WTC11 (cell line): ENCODE data around the gene RYR1. TPM values are rescaled to one million over a fixed set of nuclear protein-coding genes. Genes with fewer than 3 reads are reported as not detected.

Experiments used
- ATAC-seq: fragments of 200-7000 bp; cut with Tn5 transposase; 2 replicates; pipeline ENCODE4 v1.10.0; 2021; ENCODE audit warnings: mild to moderate bottlenecking, moderate library complexity
- CTCF ChIA-PET: fragments of 300-600 bp; sonication (Branson Sonifier 250); formaldehyde crosslinking; loops from one replicate; lab custom pipeline; 2021; ENCODE audit warnings: antibody characterized with exemption; lab: Charles Lee
- POLR2A ChIA-PET: fragments of 350-600 bp; sonication (Branson Sonifier 250); formaldehyde crosslinking; loops from one replicate; lab custom pipeline; 2021; ENCODE audit warnings: antibody characterized with exemption; lab: Charles Lee
- DNase-seq: peaks from one replicate; pipeline ENCODE4 v3.0.0; 2021; ENCODE audit warnings: low spot score
- H3K27ac Mint-ChIP-seq: 2 replicates; pipeline ENCODE4 v1.8.0; 2021; ENCODE audit warnings: mixed read lengths
- H3K27me3 Mint-ChIP-seq: 2 replicates; pipeline ENCODE4 v1.8.0; 2021; ENCODE audit warnings: low read depth, mild to moderate bottlenecking, moderate library complexity, mixed read lengths
- H3K36me3 Mint-ChIP-seq: 2 replicates; pipeline ENCODE4 v1.8.0; 2021; ENCODE audit warnings: mixed read lengths
- H3K4me1 Mint-ChIP-seq: 2 replicates; pipeline ENCODE4 v1.8.0; 2022; ENCODE audit warnings: mixed read lengths
- H3K4me3 Mint-ChIP-seq: 2 replicates; pipeline ENCODE4 v1.8.0; 2021; ENCODE audit warnings: mild to moderate bottlenecking, moderate library complexity, mixed read lengths
- H3K9me3 Mint-ChIP-seq: 2 replicates; pipeline ENCODE4 v1.8.0; 2021; ENCODE audit warnings: mixed read lengths
- CREB1 ChIP-seq: sonication (generic); formaldehyde crosslinking; IDR thresholded peaks from 2 replicates; pipeline ENCODE4 v1.8.0; 2023; ENCODE audit warnings: mild to moderate bottlenecking, missing genetic modification reagents
- CREM ChIP-seq: sonication (generic); formaldehyde crosslinking; IDR thresholded peaks from 2 replicates; pipeline ENCODE4 v1.8.1; 2022; ENCODE audit warnings: mild to moderate bottlenecking, missing genetic modification reagents, moderate library complexity
- ELF4 ChIP-seq: sonication (generic); formaldehyde crosslinking; IDR thresholded peaks from 2 replicates; pipeline ENCODE4 v1.8.1; 2022; ENCODE audit warnings: low read depth, mild to moderate bottlenecking, moderate library complexity, missing genetic modification reagents
- FOXP1 ChIP-seq: sonication (generic); formaldehyde crosslinking; IDR thresholded peaks from 2 replicates; pipeline ENCODE4 v1.8.0; 2022; ENCODE audit warnings: missing genetic modification reagents, mild to moderate bottlenecking, moderate library complexity, borderline replicate concordance
- OVOL2 ChIP-seq: fragments of 250-450 bp; sonication (Bioruptor Pico); IDR thresholded peaks from 2 replicates; pipeline ENCODE4 v1.9.0; 2021; ENCODE audit warnings: mild to moderate bottlenecking, borderline replicate concordance
- RORB ChIP-seq: fragments of 250-450 bp; sonication (Bioruptor Pico); IDR thresholded peaks from 2 replicates; pipeline ENCODE4 v1.9.0; 2021; ENCODE audit warnings: mild to moderate bottlenecking
- ZNF232 ChIP-seq: sonication (generic); formaldehyde crosslinking; IDR thresholded peaks from 2 replicates; pipeline ENCODE4 v1.8.0; 2022; ENCODE audit warnings: mild to moderate bottlenecking, missing genetic modification reagents
- ZNF532 ChIP-seq: fragments of 250-450 bp; sonication (Bioruptor Pico); IDR thresholded peaks from 2 replicates; pipeline ENCODE4 v1.9.0; 2021; ENCODE audit warnings: mild to moderate bottlenecking, borderline replicate concordance
- total RNA-seq: library from RNA; stranded (reverse); gene quantifications from 3 replicates; pipeline ENCODE4 v1.2.3, GENCODE V29; 2021
- TF ChIP-seq, protein P1 (sequence below): sonication (generic); formaldehyde crosslinking; IDR thresholded peaks from 2 replicates; pipeline ENCODE4 v1.8.0; 2022; ENCODE audit warnings: missing genetic modification reagents
- TF ChIP-seq, protein P2 (sequence below): fragments of 200-600 bp; IDR thresholded peaks from 2 replicates; pipeline ENCODE4 v1.8.0; 2022; ENCODE audit warnings: antibody characterized with exemption
- TF ChIP-seq, protein P3 (sequence below): fragments of 250-450 bp; sonication (Bioruptor Pico); IDR thresholded peaks from 2 replicates; pipeline ENCODE4 v2.1.2; 2022; ENCODE audit warnings: mild to moderate bottlenecking, moderate library complexity
- TF ChIP-seq, protein P4 (sequence below): sonication (generic); formaldehyde crosslinking; IDR thresholded peaks from 2 replicates; pipeline ENCODE4 v1.8.1; 2023; ENCODE audit warnings: mild to moderate bottlenecking, missing genetic modification reagents

The RYR1 gene
- total RNA-seq, 1 experiment from 2014 or later, result 24.2 TPM

DNA sequence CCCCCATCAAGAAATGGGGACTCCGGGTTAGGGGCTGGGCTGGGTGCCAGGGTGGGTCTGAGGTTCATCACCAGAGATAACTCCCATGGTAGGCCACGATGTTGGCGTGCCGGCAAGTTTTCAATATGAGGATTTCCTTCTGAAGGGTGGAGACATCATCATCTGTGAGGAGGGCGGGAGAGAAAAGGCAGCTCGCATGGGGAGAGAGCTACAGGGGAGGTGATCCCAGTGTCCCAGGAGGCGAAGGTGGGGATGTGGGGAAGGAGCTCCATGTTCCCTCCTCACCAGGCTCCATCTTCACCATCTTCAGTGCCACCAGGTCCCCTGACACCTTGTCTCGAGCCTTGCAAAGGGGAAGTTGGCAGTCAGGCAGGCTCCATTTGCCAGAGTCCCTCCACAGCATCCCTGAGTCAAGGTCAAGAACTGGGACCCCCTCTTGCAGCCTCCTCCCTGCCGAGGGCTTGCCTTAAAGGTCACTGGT lies 183.8 kb downstream of the RYR1 start (continued):
- TF ChIP-seq, protein P1, sequence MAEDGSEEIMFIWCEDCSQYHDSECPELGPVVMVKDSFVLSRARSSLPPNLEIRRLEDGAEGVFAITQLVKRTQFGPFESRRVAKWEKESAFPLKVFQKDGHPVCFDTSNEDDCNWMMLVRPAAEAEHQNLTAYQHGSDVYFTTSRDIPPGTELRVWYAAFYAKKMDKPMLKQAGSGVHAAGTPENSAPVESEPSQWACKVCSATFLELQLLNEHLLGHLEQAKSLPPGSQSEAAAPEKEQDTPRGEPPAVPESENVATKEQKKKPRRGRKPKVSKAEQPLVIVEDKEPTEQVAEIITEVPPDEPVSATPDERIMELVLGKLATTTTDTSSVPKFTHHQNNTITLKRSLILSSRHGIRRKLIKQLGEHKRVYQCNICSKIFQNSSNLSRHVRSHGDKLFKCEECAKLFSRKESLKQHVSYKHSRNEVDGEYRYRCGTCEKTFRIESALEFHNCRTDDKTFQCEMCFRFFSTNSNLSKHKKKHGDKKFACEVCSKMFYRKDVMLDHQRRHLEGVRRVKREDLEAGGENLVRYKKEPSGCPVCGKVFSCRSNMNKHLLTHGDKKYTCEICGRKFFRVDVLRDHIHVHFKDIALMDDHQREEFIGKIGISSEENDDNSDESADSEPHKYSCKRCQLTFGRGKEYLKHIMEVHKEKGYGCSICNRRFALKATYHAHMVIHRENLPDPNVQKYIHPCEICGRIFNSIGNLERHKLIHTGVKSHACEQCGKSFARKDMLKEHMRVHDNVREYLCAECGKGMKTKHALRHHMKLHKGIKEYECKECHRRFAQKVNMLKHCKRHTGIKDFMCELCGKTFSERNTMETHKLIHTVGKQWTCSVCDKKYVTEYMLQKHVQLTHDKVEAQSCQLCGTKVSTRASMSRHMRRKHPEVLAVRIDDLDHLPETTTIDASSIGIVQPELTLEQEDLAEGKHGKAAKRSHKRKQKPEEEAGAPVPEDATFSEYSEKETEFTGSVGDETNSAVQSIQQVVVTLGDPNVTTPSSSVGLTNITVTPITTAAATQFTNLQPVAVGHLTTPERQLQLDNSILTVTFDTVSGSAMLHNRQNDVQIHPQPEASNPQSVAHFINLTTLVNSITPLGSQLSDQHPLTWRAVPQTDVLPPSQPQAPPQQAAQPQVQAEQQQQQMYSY (CRISPR knock-in tag), result no peak
- no peak for TF ChIP-seq RORB (CRISPR knock-in tag)

DNA sequence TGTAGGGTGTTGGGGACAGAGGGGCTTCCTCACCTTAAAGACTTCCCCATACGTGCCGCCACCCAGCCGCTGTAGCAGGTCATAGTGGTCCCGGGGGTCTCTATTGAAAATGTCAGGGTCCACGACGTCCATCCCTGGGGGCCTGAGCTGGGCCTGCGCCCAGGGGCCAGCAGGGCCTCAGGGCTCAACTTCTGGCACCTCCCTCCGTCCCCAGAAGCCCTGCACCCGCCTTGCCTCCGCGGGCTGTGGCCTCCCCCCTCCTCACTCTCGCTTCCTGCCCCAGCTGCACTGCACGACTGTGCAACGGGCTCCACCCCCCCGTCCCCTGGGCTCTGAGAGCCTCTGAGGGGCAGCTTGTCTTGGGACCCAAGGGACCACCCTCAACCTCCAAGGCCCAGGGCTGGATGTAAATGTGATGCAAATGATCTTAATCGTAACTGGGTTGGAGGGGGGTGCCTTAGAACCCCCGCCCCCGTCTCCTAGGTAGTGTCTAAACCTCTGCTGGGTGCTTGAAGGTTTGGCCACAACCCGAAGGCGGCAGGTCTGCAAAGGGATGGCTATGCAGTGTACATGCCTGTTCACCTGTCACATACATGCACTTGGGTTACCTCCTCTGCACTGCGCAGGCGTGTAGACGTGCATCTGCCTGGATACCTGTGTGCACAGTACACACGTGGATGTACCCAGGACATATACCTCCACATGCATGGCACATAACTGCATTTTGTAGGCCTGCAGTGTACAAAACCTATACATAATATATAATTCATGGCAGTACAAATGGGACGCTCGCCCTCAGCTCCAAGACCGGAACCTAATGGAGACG lies 184.5 kb downstream of the RYR1 start, which contains the start of gene MAP4K1:
Gene MAP4K1, minus strand, starts transcription at position 190 of the 826 bp plus-strand sequence. Its CDS starts 58 bp downstream, at position 132.
- no peaks in the 10 kb centered on the region for H3K9me3 Mint-ChIP-seq
- no peaks in the 10 kb centered on the region; the same call in 1 of the 2 replicates for H3K27me3 Mint-ChIP-seq
- H3K4me1 Mint-ChIP-seq, result peaks cover 42% of the 10 kb centered on the region
- TF ChIP-seq CREM (CRISPR knock-in tag), result 0 out of 2 replicates have a peak, but pooled peaks have one; percentile 10
- no peak for TF ChIP-seq FOXP1 (CRISPR knock-in tag)
- CTCF ChIA-PET, result interaction anchor here (0.6 to 2.4 kb wide), 19 partner anchors 17 to 358 kb away, joined by 3 to 32 read pairs (median 5); partner anchors contain the start of genes ACTN4, FAM98C, MRPS12 and SARS2
- peaks cover 29% of the 10 kb centered on the region for H3K36me3 Mint-ChIP-seq
- peak within 1 kb of the TSS; percentile 100 for H3K4me3 Mint-ChIP-seq
- peak; percentile 8 for ATAC-seq
- DNase-seq, result peak; percentile 26
- H3K27ac Mint-ChIP-seq, result peak within 1 kb of the TSS; percentile 99
- POLR2A ChIA-PET, result interaction anchor here (0.5 to 2.6 kb wide), 8 partner anchors 17 to 385 kb away, joined by 3 to 28 read pairs (median 4); partner anchors contain the start of gene ACTN4

DNA sequence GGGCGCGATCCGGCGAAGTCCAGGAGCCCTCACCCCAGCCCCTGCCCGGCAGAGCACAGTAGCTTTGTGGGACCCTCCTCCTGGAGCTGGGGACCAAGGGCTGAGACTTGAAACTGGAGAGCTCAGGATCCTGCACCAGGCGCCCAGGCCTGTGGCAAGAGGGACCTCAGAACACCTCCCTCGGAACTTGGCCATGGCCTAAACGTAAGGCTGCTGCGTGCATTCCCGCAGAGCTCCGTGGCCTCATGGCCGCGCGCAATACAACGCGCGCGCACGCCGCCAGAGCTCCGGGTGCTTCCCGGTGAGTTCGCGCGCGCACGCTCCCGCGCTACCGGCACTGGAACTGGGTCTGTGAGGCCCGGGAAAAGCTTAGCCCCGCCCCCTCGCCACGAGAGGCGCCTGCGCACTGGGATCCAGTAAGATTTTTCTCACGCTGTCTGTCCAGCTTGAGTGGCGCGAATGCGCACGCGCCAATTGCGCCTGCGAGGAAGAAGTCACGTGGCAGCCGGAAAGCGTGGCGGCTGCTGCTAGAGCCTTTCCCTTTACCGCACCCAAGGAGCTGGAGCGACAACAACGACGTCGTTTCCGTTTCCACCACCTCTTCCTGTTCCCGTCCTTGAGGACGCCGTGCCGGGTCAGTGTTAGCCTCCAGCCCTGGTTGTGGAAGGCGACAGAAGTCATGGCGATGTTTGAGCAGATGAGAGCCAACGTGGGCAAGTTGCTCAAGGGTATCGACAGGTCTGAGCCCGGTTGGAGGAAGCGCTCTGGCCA lies 185.3 kb downstream of the RYR1 start, which contains the start of gene EIF3K:
Gene EIF3K, plus strand, starts transcription at position 599 of the 771 bp plus-strand sequence. Its CDS starts 81 bp downstream, at position 680.
- Mint-ChIP-seq H3K4me3 (peak within 1 kb of the TSS; percentile 100), H3K4me1 (peaks cover 45% of the 10 kb centered on the region), H3K36me3 (peaks cover 32% of the 10 kb centered on the region), H3K27me3 (no peaks in the 10 kb centered on the region; the same call in 1 of the 2 replicates), H3K27ac (peak within 1 kb of the TSS; percentile 99), H3K9me3 (no peaks in the 10 kb centered on the region)
- DNase-seq, result peak; percentile 99
- ChIA-PET POLR2A (interaction anchor here (0.5 to 2.6 kb wide), 11 partner anchors 16 to 386 kb away, joined by 3 to 28 read pairs (median 4); partner anchors contain the start of gene ACTN4), CTCF (interaction anchor here (0.6 to 2.4 kb wide), 20 partner anchors 16 to 357 kb away, joined by 3 to 32 read pairs (median 5); partner anchors contain the start of genes ACTN4, FAM98C, GGN and MRPS12)
- peak; percentile 85 for ATAC-seq
- TF ChIP-seq CREB1 (CRISPR knock-in tag), result no peak; the same call in 1 of the 2 replicates
- TF ChIP-seq, protein P2, sequence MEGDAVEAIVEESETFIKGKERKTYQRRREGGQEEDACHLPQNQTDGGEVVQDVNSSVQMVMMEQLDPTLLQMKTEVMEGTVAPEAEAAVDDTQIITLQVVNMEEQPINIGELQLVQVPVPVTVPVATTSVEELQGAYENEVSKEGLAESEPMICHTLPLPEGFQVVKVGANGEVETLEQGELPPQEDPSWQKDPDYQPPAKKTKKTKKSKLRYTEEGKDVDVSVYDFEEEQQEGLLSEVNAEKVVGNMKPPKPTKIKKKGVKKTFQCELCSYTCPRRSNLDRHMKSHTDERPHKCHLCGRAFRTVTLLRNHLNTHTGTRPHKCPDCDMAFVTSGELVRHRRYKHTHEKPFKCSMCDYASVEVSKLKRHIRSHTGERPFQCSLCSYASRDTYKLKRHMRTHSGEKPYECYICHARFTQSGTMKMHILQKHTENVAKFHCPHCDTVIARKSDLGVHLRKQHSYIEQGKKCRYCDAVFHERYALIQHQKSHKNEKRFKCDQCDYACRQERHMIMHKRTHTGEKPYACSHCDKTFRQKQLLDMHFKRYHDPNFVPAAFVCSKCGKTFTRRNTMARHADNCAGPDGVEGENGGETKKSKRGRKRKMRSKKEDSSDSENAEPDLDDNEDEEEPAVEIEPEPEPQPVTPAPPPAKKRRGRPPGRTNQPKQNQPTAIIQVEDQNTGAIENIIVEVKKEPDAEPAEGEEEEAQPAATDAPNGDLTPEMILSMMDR, result no peak
- no peak for TF ChIP-seq OVOL2 (CRISPR knock-in tag)
- TF ChIP-seq, protein P3, sequence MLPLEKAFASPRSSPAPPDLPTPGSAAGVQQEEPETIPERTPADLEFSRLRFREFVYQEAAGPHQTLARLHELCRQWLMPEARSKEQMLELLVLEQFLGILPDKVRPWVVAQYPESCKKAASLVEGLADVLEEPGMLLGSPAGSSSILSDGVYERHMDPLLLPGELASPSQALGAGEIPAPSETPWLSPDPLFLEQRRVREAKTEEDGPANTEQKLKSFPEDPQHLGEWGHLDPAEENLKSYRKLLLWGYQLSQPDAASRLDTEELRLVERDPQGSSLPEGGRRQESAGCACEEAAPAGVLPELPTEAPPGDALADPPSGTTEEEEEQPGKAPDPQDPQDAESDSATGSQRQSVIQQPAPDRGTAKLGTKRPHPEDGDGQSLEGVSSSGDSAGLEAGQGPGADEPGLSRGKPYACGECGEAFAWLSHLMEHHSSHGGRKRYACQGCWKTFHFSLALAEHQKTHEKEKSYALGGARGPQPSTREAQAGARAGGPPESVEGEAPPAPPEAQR, result no peak
- no peak for TF ChIP-seq ZNF532
- TF ChIP-seq ELF4 (CRISPR knock-in tag), result no peak
- TF ChIP-seq, protein P4, sequence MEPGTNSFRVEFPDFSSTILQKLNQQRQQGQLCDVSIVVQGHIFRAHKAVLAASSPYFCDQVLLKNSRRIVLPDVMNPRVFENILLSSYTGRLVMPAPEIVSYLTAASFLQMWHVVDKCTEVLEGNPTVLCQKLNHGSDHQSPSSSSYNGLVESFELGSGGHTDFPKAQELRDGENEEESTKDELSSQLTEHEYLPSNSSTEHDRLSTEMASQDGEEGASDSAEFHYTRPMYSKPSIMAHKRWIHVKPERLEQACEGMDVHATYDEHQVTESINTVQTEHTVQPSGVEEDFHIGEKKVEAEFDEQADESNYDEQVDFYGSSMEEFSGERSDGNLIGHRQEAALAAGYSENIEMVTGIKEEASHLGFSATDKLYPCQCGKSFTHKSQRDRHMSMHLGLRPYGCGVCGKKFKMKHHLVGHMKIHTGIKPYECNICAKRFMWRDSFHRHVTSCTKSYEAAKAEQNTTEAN, result no peak
- 0 out of 2 replicates have a peak, but pooled peaks have one; percentile 68 for TF ChIP-seq ZNF232 (CRISPR knock-in tag)
- no peak for TF ChIP-seq FOXP1 (CRISPR knock-in tag)
